GM19324 (cell line): ENCODE results near the gene ASIC1.

Source experiments
- ATAC-seq: cut with Tn5 transposase; IDR thresholded peaks from one replicate; pipeline ENCODE4 v1.9.1; 2021; ENCODE audit warnings: mild to moderate bottlenecking, moderate library complexity; ENCODE audit not compliant: unreplicated experiment, low FRiP score

The ASIC1 gene

DNA sequence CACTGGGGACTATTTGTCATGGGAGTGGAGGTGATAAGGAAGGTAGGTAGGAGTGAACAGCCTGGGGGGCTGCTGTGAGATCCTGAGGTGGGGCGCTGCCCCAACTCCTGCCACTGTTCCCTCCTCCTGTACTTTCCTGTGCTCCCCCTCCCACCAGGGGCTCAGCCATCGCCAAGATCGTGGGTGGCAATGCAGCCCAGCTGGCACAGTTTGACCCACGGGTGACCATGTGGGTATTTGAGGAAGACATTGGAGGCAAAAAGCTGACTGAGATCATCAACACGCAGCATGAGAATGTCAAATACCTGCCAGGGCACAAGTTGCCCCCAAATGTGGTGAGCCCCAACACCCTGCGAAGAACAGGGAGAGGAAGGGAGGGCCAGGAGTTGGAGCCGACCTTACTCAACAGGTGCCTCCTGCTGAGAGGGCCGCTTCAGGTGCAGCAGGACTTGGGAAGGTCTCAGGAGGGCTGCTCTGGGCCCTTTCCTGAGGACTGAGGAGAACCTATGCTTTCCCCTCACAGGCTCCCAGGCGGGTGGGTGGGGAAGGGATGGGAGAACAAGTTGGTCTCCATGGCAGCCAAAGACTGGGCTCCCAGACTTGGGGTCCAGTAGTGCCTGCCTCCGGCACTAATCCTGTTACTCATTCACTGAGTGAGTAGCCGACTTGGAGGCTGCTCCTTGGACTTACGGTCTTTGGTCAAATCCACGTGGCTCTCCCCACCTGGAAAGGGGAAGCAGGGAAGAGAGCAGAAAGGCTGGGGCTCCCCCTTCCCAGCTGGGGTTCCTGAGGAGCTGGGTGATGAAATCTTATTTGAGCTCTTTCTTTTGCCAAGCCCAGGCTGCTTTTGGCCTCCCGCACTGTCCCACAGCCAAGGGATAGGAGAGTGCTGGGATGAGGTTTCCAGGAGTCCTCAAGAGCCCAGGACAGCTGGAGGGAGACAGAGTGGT is 47.3 kb downstream of the ASIC1 start:
- ATAC-seq, result no peak

DNA sequence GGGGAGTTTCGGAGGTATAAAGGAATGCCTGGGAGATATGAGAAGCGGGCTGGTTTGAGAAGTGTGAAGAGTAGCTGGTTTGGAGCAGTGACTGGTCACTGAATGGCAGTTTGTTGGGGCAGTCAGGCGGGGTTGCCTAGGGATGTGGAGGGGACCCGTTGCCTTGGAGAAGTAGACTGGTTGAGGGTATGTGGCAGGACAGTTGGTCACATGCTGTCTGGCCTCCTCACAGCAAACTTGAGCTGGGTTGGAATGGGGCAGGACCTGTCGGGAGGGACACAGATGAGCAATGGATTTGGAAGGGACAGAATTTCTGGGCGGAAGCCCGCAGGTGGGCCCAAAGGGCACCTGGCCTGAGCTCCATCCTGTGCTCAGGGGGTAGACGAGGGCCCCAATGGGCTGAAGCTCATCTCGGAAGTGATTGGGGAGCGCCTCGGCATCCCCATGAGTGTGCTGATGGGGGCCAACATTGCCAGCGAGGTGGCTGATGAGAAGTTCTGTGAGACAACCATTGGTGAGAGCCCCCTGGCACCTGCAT is 48.6 kb downstream of the ASIC1 start:
- no peak for ATAC-seq

DNA sequence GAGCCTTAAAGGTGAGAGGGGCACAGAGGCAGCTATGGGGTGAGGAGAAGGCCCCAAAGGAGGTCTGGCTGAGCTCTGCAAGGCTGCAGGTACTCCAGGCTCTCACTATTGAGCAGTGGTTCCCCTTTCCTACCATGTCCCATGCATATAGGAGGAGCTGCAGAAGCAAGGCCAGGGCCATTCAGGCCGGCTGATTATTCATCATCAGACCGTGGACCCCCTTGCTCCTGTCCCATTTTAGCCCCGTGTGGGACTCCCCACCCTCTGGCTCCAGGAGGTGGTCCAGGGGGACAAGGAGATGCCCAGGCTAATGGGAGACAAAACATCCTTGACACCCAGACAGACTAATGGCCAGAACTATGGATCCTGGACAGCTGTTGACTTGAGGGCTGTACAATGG is 49.5 kb downstream of the ASIC1 start:
- no peak for ATAC-seq

DNA sequence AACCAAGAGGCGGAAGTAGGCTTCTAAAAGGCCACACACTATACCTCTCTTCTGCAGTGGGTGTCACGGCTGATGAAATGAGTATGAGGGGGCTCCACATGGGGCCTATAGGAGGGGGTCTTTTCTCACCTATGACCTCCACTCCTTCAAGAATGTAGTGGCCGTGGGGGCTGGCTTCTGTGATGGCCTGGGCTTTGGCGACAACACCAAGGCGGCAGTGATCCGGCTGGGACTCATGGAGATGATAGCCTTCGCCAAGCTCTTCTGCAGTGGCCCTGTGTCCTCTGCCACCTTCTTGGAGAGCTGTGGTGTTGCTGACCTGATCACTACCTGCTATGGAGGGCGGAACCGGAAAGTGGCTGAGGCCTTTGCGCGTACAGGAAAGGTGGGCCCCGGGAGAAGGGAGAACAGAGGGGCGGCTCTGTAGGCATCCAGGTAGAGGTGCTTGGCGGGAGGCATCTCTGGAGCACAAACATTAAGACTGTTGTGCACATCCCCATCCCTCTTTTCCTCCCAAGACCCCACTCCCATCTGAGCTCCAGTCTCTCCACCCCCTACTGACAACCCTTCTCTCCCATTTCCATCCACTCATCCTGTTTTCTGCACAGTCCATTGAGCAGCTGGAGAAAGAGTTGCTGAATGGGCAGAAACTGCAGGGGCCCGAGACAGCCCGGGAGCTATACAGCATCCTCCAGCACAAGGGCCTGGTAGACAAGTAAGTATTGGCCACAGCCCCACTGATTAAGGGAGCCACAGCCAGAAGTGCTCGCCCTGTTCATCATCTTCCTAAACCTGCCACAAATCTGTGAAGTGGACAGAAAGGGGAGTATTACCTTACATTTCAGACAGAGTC is 50.2 kb downstream of the ASIC1 start:
- no peak for ATAC-seq

DNA sequence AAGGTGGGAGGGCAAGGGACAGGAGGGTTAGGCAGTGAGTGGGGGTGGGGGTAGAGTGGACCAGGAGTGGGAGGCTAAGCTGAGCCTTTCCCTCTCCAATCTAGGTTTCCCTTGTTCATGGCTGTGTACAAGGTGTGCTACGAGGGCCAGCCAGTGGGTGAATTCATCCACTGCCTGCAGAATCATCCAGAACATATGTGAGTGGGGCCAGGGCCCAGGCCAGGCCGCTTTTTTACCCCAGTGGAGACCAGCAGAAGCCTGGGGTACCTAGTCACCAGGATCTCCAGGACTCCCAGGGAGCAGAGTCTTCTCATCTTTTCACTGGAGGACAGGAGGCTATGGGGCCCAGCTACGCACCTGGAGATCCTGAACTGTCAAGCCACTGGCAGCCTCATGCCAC is 51.9 kb downstream of the ASIC1 start:
- no peak for ATAC-seq

DNA sequence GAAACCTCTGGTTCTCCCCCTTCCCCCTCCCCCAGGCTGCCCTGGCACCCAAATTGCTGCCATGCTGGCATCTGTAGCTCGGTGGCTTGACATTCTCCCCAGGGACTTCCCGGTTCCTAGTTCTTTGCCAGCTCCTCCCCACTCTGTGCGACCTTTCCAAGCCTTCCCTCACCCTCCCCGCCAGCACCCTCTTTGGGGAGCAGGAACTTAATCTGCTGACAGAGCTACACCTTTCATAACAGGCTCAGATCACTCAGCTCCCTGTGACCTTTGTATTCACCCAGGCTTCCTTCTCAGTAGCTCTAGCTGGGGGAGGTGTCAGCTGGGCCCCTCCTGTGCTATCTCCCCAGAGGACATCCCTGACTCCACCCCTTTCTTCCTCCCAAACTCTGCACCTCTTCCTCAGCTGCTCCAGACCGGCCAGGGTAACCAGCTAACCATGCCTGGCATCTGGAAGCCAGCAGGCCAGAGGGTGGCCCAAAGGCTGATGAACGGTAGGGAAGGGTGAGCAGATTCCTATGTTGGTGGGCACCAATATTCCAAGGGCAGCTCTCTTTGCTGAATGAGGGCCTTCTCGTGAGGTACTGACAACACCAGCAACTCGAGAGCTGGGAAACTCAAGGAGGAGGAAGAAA is 52.8 kb downstream of the ASIC1 start:
- no peak for ATAC-seq

DNA sequence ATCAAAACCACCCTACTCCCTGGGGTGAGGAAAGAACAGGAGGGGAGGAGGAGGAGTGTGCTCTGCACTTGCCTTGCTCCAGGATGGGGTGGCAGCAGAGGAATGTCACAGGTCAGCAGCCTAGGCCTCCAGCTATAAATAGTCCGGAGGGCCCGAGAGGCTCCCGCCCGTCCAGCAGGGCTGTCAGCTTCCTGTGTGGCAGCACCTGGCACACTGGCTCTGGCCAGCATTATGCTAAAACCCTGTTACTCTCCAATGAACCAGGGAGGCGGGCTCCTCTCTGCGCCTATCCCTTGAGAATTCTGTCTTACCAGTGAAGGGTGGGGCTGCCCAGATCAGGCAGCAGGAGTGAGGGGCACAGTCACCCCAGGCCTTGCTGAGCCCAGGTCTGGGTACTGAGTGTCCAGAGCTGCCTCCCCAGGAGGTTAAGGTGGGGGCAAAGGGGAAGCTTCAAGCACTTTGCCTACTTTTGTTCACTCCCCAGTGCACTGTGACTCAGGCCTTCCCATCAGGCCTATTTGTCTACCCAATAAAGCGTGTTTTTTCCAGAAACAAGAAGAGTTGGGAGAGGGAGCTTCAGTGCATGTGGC is 53.5 kb downstream of the ASIC1 start:
- ATAC-seq, result no peak

DNA sequence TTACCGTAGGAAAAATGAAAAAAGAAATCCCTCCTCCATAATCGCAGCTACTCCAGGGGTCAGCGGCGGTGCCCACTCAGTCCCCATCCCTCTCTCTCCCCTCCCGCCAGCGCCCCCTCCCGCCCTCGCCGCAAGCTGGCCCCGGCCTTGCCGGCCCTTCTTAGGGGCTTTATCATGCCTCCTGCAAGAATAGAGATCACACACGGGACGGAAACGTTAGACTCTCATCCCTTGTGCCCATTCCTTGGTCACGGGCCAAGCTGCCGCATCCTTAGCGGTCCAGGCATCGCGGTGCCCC is 53.9 kb downstream of the ASIC1 start:
- ATAC-seq, result peak; percentile 1

DNA sequence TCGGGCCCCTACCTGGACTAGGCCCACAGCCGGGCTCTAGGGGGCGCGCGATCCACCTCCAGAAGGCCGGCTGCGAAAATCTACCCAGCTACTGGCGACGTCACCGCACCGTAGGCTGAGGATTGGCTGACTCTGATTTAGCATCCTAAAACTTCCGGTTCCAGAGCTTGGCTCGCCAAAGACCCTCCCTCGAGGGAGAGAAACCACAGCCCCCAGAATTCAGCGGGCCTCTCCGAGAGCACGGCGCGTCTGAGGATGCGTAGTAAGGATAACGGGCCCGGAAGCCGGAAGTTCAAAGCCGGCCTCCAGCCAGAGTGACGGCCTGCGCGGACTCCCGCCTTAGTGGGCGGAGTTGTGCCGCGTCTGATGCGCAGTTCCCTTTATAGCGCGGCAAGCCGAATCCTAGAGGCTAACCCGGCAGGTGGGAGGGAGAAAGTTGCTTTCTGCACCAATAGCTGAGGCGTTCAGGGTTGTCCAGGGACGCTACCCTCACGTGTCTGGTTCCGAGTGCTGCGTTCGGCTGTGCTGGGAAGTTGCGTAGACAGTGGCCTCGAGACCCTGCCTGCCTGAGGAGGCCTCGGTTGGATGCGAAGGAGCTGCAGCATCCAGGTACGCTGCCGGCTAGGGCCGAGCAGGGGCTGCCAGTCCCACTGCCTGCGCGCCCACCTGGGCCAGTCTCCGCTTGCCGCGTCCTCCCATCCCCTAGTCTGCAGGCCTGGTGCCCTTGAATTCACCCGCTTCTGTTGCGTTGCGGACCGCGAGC is 54.5 kb downstream of the ASIC1 start, which contains the start of gene COX14:
Gene COX14, plus strand, starts transcription at position 544 of the 763 bp plus-strand sequence. CDS start 7,808 bp downstream, outside the sequence.
- ATAC-seq, result peak; percentile 91

DNA sequence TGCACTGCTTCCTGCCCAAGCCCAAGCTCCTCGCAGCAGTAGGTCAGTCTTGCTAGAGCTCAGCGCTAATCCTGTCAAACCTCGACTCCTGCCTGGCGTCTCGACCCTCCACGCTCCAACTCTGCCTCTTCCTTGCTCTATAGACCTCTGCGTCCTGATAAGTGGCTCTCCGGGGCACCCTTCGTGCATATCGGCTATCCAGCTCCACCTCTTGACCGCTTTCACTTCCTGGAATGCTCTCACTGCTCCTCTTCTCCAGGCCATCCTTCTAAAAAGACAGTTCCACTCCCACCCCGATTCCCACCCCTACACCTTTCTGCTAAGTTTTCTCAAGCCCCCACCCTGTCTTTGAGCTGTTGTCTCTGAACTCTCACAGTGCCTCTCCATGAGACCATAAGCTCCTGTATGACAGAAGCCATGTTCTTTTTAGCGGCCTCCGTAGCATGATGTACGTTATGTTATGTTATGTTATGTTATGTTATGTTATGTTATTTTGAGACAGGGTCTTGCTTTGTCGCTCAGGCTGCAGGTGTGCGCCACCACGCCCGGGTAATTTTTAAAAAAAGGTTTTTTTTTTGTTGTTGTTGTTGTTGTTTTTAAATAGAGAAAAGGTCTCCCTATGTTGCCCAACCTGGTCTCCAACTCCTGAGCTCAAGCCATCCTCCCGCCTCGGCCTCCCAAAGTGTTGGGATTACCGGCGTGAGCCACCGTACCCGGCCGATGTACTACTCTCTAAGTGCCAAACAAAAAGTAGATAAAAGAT is 55.2 kb downstream of the ASIC1 start:
- ATAC-seq, result no peak

DNA sequence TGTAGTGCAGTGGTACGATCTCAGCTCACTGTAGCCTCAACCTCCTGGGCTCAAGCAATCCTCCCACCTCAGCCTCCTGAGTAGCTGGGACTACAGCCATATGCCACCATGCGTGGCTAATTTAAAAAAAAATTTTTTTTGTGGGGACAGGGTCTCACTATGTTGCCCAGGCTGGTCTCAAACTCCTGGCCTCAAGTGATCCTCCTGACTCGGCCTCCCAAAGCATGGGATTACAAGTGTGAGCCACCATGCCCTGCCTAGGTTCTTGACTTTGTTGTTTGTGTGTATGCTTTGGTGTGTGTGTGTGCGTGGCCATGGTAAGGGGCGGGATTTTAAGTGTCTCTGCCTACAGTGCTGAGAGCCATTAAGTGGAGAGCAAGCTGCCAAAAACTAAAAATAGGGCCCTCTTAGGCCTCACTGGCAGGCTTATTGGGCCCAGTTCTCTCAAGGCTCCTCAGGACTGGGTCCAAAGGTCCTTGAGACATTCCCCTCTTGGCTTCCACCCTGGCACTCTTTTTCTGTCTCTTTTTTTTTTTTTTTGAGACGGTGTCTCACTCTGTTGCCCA is 59.7 kb downstream of the ASIC1 start:
- ATAC-seq, result no peak

DNA sequence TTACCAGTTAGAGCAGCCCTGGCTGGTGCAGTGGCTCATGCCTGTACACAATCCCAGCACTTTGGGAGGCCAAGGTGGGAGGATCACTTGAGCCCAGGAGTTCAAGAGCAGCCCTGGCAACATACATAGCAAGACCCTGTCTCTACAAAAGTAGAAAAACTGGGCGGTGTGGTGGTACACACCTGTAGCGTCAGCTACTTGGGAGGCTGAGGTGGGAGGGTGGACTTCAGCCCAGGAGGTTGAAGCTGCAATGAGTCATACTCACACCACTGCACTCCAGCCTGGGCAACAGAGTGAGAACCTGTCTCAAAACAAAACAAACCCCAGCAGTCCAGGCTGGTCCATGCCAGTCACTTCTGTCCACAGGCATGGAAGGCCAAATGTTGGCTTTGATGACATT is 62.0 kb downstream of the ASIC1 start:
- ATAC-seq, result no peak

DNA sequence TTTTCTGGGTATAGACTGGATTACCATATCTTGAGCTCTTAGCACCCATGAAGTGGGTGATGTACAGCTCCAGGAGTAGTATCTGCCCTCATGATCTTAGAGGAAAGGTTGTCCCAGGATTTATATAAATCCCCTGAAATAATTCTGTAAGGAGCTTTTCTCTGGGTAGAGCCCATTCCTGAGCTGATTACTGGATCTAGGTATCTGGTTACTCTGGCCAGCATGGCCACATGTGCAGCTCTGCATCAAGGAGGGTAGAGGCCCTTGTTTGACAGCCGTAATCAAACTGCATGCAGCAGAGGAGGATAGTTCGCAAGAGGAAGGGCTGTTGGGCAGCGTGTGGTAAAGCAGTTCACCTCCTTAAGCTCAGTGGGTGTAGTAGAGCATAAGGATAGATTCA is 63.1 kb downstream of the ASIC1 start:
- ATAC-seq, result no peak

DNA sequence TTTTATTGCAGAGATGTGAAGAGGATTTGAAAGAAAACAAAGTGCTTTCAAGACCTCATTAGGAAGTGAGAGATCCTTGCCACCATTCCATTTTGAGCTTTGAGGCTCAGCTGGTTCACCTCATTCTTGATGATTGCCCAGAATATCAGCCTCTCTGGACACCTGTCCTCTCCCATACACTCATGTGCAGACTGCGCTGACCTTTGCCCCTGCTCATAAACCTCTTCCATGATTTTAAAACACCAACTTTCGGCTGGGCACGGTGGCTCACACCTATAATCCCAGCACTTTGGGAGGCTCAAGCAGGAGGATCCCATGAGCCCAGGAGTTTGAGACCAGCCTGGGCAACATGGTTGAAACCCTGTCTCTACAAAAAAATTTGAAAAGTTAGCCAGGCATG is 63.6 kb downstream of the ASIC1 start:
- ATAC-seq, result no peak

DNA sequence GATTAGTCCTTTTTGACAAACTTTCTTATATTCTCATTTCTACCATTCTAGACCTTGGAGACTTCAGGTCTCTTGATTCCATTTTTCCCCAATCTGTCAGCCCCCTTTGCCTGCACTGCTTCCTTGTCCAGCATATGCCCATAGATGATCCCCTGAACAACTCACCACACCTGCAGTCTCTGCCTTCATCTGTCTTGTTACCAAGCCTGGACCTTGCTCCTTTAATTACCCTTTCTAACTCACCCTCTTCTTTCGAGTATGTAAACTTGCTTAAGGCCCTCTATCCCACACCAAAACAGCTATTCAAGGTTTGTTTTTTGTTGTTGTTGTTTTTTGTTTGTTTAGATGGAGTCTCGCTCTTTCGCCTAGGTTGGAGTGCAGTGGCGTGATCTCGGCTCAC is 64.2 kb downstream of the ASIC1 start:
- no peak for ATAC-seq

DNA sequence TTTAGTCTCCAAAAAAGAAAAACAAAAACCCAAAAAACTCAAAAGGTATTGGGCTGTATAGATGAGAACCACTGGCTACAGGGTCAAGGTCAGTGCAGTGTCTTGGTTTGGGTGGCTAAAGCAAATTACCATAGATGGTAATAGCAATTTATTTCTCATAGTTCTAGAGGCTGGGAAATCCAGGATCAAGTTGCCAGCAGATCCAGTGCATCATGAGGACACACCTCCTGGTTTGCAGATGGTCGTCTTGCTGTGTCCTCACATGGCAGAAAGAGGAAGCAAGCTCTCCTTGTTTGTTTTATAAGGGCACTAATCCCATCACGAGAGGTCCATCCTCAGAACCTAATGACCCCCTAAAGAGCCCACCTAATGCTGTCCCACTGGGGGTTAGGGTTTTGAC is 65.8 kb downstream of the ASIC1 start:
- no peak for ATAC-seq

DNA sequence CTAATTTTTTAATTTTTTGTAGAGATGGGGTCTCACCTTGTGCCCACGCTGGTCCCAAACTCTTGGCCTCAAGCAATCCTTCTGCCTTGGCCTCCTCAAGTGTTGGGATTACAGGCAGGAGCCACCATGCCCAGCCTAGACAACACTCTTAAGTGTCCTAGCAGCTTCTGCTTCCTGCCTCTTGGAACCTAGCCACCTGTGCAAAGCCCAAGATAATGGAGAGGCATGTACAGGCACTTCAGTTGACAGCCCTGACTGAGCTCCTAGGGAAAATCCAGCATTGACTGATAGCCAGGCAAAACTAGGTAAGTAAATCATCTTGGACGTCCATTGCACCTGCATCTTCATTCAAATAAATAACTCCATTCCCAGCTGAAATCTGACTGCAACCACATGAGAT is 70.2 kb downstream of the ASIC1 start:
- no peak for ATAC-seq

DNA sequence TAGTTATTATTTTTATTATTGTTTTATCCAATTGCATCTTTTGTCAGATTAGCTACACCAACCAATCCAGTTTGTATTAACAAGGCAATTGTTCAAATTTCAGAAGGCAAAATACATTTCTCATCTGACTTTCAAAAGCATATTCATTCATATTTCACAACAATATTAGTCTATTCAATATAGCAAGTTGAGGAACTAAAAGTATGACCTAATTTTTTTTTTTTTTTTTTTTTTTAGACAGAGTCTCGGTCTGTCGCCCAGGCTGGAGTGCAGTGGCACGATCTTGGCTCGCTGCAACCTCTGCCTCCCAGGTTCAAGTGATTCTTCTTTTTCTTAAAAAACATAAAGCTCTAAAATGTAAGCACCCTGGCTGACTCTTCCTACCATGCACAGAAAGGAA is 71.9 kb downstream of the ASIC1 start:
- no peak for ATAC-seq
